ENCODE measurements around the gene KCNQ2.

- no peak for TF ChIP-seq EZH2 (IDR thresholded peaks at IDR 0.05)
- TF ChIP-seq, protein P1, sequence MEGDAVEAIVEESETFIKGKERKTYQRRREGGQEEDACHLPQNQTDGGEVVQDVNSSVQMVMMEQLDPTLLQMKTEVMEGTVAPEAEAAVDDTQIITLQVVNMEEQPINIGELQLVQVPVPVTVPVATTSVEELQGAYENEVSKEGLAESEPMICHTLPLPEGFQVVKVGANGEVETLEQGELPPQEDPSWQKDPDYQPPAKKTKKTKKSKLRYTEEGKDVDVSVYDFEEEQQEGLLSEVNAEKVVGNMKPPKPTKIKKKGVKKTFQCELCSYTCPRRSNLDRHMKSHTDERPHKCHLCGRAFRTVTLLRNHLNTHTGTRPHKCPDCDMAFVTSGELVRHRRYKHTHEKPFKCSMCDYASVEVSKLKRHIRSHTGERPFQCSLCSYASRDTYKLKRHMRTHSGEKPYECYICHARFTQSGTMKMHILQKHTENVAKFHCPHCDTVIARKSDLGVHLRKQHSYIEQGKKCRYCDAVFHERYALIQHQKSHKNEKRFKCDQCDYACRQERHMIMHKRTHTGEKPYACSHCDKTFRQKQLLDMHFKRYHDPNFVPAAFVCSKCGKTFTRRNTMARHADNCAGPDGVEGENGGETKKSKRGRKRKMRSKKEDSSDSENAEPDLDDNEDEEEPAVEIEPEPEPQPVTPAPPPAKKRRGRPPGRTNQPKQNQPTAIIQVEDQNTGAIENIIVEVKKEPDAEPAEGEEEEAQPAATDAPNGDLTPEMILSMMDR (IDR thresholded peaks at IDR 0.05), result no peak
- TF ChIP-seq EZH2phosphoT487 (IDR thresholded peaks at IDR 0.05), result no peak
These were observed 46.0 kb upstream of the KCNQ2 start for GRCh38 chr20:63518351-63518861.
